Ovary (tissue), 3 donors: Measurements from ENCODE around the gene PPP2R3B.

Source experiments
- EP300 ChIP-seq: sonication (generic); formaldehyde crosslinking; IDR thresholded peaks from one replicate; pipeline ENCODE4 v1.6.1; 2017; ENCODE audit warnings: antibody characterized with exemption
- POLR2A ChIP-seq: fragments of 450-650 bp; IDR thresholded peaks from one replicate; pipeline ENCODE4 v1.6.1; 2017; ENCODE audit warnings: antibody characterized with exemption, mild to moderate bottlenecking, moderate library complexity
- TF ChIP-seq, protein P1 (sequence below), 3 donors: fragments of 450-650 bp in 2 of 3; fragments of 200-600 bp in 1 of 3; IDR thresholded peaks; one replicate each; pipeline versions ENCODE4 v1.5.1 to v1.8.0; 2016 to 2022; ENCODE audit warnings: antibody characterized with exemption in 3 of 3, mild to moderate bottlenecking in 1 of 3
- donor health status: DM: no; HTN: no; CAD: no.

DNA sequence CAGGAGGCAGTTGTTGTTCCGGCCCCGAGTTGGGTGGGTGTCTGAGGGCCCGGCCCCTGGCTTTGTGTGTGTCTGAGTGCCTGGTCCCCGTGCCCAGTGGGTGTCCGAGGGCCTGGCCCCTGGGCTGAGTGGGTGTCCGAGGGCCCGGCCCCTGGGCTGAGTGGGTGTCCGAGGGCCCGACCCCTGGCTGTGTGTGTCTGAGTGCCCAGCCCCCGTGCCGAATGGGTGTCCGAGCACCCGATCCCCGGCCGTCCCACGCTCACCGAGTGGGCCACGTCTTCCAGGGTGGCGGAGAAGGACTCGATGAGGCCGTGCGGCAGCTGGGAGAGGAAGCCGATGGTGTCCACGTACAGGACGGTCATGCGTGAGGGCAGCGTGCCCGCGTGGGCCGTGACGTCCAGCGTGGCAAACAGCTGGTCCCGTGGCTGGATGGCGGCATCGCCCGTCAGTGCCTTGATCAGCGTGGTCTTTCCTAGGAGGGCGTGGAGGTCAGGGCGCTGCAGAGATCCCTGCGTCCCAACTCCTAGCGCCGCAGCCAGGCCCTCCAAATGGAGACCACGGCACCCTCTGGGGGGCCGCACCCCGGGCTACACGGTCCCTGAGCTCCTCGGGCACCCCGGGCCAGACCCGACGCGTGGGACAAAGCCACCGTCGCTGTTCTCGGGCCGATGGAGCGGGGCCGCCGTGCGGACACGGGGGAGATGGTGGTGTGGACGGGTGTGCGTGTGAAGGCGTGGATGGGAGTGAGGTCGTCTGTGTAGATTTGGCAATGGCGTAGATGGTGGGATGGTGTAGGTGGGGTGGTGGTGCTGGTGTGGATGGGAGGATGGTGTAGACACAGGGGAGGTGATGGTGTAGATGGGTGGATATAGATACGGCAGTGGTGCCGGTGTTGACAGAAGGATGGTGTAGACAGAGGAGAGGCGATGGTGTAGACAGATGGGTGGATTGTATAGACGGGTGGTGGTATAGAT lies 75.3 kb downstream of the PPP2R3B start:
- TF ChIP-seq, protein P1, sequence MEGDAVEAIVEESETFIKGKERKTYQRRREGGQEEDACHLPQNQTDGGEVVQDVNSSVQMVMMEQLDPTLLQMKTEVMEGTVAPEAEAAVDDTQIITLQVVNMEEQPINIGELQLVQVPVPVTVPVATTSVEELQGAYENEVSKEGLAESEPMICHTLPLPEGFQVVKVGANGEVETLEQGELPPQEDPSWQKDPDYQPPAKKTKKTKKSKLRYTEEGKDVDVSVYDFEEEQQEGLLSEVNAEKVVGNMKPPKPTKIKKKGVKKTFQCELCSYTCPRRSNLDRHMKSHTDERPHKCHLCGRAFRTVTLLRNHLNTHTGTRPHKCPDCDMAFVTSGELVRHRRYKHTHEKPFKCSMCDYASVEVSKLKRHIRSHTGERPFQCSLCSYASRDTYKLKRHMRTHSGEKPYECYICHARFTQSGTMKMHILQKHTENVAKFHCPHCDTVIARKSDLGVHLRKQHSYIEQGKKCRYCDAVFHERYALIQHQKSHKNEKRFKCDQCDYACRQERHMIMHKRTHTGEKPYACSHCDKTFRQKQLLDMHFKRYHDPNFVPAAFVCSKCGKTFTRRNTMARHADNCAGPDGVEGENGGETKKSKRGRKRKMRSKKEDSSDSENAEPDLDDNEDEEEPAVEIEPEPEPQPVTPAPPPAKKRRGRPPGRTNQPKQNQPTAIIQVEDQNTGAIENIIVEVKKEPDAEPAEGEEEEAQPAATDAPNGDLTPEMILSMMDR (IDR thresholded peaks at IDR 0.05), result no peak
- TF ChIP-seq POLR2A, result no peak
- no peak for TF ChIP-seq EP300
